Right hindlimb (tissue), 1 donor: Measurements from ENCODE around the gene GJE1.

Source experiments
- DNase-seq: peaks from one replicate; pipeline ENCODE4 v3.0.0-alpha.2; 2018

GJE1 gene

GRCh38 chr6:142167071-142167470, 34.3 kb downstream of the GJE1 start:
- no peak for DNase-seq

DNA sequence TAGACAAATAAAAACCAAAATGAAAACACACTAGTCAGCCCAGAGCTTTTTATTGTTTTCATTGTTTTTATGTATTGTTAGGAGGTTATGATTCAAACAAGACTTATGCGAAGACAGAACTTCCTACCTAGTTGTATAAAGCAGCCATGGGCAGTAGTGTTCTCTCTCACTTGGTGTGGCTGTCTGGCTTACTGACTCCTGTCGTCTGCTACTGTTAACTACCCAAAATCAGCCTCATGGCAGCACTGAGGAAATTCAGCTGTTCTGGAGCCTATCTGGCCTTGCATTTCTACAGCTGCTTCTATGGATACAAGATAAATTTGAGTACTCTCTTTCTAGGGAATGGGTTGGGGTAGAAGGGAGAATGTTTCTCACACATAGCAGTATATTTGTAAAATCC, 34.8 kb downstream of the GJE1 start:
- no peak for DNase-seq

DNA sequence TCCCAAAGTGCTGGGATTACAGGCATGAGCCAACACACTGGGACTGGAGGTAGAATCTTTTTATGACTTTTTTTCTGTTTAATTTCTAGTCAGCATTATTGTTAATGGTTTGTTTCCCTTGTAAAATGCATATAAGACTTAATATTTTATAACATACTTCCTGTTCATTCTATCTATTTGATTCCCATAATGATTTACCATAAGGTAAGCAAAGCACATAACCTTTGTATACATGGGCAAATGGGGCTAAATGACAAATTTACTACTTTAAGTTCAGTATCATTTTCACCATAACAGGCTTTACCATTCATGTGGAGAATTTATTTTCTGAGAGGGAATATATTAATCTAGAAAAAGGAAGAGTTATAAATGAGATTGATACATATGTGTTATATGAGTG, 38.6 kb downstream of the GJE1 start:
- DNase-seq, result no peak

GRCh38 chr6:142172758-142173157, 40.0 kb downstream of the GJE1 start:
- no peak for DNase-seq

- DNase-seq, result no peak
Measured at GRCh38 chr6:142173980-142174379, 41.3 kb downstream of the GJE1 start.

DNA sequence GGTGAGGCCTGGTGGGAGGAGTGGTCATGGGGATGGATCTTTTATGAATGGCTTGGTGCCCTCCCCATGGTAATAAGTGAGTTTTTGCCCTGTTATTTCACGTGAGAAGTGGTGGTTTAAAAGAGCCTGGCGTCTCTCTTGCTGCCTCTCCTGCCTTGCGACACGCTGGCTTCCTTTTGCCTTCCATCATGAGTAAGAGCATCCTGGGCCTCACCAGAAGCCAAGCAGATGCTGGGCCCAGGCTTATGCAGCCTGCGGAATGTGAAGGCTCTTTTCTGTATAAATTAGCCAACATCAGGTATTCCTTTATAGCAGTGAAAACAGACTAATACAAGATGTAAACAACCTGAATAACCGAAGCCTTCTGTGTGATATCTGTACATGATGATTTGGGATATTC, 42.0 kb downstream of the GJE1 start:
- DNase-seq, result no peak

DNA sequence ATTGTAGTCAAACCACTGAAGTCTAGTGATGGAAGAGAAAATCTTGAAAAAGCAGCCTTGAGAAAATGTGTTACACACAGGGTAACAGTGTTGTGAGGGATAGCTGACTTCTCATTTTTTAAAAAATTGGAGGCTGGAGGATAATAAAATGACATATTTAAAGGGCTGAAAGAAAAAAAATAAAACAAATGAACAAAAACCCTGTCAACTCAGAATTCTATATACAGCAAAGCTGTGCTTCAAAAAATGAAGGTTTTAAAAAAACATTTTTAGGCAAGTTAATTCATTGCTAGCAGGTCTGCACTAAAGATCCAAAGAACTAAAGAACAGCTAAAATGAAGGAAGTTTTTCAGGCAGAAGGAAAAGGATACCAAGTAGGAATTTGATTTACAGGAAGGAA, 45.4 kb downstream of the GJE1 start:
- no peak for DNase-seq

DNA sequence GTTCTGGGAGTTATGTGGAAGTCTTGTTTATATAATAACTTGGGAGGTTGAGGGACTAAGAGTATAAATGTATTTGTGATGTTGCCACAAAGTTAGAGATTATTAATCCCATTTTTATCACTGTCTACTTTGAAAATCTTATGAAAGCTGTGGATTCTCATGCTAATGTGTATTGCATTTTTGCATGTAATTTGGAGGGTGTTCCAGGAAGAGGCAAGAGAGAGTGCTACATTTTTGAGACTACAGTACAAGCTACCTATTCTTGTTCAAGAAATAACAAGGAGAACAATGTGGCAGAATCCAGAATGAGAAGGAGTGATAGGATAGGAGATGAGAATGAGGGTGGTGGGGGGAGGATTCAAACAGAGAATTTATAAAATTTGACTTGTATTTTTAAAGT, 49.3 kb downstream of the GJE1 start:
- DNase-seq, result no peak

DNA sequence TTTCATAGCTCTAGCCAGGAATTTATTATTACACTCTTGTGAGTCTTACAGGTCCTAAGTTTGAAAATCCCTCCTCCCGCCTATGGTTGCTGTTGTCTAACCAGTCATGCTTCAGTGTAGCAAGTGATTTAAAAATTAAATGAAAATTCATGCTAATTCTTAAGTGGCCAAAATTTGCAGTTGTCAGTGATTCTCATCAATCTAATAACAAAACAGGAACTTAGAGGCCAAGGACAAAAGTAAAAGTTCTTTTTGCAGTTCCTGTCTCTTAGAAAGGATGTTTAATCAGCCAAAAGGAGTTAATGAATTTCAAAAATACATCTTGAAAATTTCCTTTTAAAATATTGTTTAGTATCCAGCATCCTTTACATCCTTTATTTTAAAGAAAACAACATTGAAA, 50.6 kb downstream of the GJE1 start:
- DNase-seq, result no peak

GRCh38 chr6:142184307-142184706, 51.6 kb downstream of the GJE1 start:
- no peak for DNase-seq
